ENCODE data around the gene MEFV.
A peak's percentile ranks its signal among the peaks of the same experiment; 100 is the strongest.

The MEFV gene

GRCh38 chr16:3266873-3267537, 10.6 kb upstream of the MEFV start:
- peak; percentile 26; the same call in 1 of the 3 replicates for ATAC-seq
- no peak for TF ChIP-seq RARB (CRISPR knock-in tag; IDR thresholded peaks at IDR 0.05)

GRCh38 chr16:3264137-3265036, 8.0 kb upstream of the MEFV start:
- TF ChIP-seq BACH2 (CRISPR knock-in tag; IDR thresholded peaks at IDR 0.05; ENCODE audit: borderline replicate concordance) (0 out of 2 replicates have a peak, but pooled peaks have one; percentile 64), TSHZ2 (CRISPR knock-in tag; IDR thresholded peaks at IDR 0.05) (no peak), CSDC2 (CRISPR knock-in tag; IDR thresholded peaks at IDR 0.05) (peak; percentile 82; the same call in 1 of the 2 replicates)
- peak; percentile 98 for ATAC-seq

DNA sequence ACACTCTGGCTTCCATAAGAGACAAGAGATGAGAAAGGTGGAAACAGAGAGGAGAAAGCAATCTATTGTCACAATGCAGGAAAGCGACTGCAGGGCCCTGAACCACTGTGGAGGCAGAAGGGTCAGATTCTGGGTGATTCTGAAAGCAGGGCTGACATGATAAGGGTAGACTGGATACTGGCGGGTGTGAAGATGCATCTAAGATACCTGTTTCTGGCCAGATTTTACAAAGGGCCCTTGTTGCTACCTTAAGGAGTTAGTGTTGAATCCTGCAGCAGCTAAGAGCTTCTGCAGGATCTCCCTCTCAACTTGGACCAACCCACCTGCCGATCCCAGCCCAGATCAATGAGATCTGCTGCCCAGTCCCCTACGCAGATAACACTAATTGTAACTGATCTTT, 6.1 kb upstream of the MEFV start:
- TF ChIP-seq BACH2 (CRISPR knock-in tag; IDR thresholded peaks at IDR 0.05; ENCODE audit: borderline replicate concordance) (no peak), ZFP3 (CRISPR knock-in tag; IDR thresholded peaks at IDR 0.05) (no peak), RARB (CRISPR knock-in tag; IDR thresholded peaks at IDR 0.05) (no peak), PPARA (CRISPR knock-in tag; IDR thresholded peaks at IDR 0.05; ENCODE audit: borderline replicate concordance) (no peak), ZC3H10 (CRISPR knock-in tag; IDR thresholded peaks at IDR 0.05) (no peak), ARNTL (CRISPR knock-in tag; IDR thresholded peaks at IDR 0.05; ENCODE audit: borderline replicate concordance, low read depth) (no peak), CSDC2 (CRISPR knock-in tag; IDR thresholded peaks at IDR 0.05) (no peak), TCF4 (CRISPR knock-in tag; IDR thresholded peaks at IDR 0.05; ENCODE audit: borderline replicate concordance) (no peak), CSRNP3 (CRISPR knock-in tag; IDR thresholded peaks at IDR 0.05) (no peak), OSR1 (CRISPR knock-in tag; IDR thresholded peaks at IDR 0.05) (no peak), CREB5 (CRISPR knock-in tag; IDR thresholded peaks at IDR 0.05; ENCODE audit: low read depth) (no peak), ESRRG (CRISPR knock-in tag; IDR thresholded peaks at IDR 0.05) (no peak), TOX (CRISPR knock-in tag; IDR thresholded peaks at IDR 0.05; ENCODE audit: borderline replicate concordance) (no peak), TSHZ2 (CRISPR knock-in tag; IDR thresholded peaks at IDR 0.05) (no peak), ISL1 (CRISPR knock-in tag; IDR thresholded peaks at IDR 0.05) (no peak), ZFP30 (CRISPR knock-in tag; IDR thresholded peaks at IDR 0.05) (no peak), GLIS3 (CRISPR knock-in tag; IDR thresholded peaks at IDR 0.05) (no peak), ZNF8 (CRISPR knock-in tag; IDR thresholded peaks at IDR 0.05) (no peak)
- TF ChIP-seq, protein P1, sequence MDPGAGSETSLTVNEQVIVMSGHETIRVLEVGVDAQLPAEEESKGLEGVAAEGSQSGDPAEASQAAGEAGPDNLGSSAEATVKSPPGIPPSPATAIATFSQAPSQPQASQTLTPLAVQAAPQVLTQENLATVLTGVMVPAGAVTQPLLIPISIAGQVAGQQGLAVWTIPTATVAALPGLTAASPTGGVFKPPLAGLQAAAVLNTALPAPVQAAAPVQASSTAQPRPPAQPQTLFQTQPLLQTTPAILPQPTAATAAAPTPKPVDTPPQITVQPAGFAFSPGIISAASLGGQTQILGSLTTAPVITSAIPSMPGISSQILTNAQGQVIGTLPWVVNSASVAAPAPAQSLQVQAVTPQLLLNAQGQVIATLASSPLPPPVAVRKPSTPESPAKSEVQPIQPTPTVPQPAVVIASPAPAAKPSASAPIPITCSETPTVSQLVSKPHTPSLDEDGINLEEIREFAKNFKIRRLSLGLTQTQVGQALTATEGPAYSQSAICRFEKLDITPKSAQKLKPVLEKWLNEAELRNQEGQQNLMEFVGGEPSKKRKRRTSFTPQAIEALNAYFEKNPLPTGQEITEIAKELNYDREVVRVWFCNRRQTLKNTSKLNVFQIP (CRISPR knock-in tag; IDR thresholded peaks at IDR 0.05; ENCODE audit: borderline replicate concordance, low read depth), result no peak
- TF ChIP-seq, protein P2, sequence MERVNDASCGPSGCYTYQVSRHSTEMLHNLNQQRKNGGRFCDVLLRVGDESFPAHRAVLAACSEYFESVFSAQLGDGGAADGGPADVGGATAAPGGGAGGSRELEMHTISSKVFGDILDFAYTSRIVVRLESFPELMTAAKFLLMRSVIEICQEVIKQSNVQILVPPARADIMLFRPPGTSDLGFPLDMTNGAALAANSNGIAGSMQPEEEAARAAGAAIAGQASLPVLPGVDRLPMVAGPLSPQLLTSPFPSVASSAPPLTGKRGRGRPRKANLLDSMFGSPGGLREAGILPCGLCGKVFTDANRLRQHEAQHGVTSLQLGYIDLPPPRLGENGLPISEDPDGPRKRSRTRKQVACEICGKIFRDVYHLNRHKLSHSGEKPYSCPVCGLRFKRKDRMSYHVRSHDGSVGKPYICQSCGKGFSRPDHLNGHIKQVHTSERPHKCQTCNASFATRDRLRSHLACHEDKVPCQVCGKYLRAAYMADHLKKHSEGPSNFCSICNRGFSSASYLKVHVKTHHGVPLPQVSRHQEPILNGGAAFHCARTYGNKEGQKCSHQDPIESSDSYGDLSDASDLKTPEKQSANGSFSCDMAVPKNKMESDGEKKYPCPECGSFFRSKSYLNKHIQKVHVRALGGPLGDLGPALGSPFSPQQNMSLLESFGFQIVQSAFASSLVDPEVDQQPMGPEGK (CRISPR knock-in tag; IDR thresholded peaks at IDR 0.05; ENCODE audit: borderline replicate concordance), result no peak
- no peak for ATAC-seq

Measured in SK-N-SH treated with all-trans-retinoic acid at 6 μM for 48 hours (cell line).